ENCODE results near the gene ZRSR2. TPM values are rescaled to one million over a fixed set of nuclear protein-coding genes. Genes with fewer than 3 reads are reported as not detected.

Gene ZRSR2
- total RNA-seq, 1 donor from 2014 or later = 6.0 TPM

- Histone ChIP-seq H3K27me3 (ENCODE audit: control insufficient read depth, insufficient read depth, low read length) (peaks cover 2% of the 10 kb centered on the region), H3K4me3 (ENCODE audit: low read depth, low read length) (no peak overlapping the region), H3K36me3 (ENCODE audit: control insufficient read depth, insufficient read depth, low read length) (no peaks in the 10 kb centered on the region)
- no peak for TF ChIP-seq CTCF (IDR thresholded peaks at IDR 0.05; ENCODE audit: insufficient read depth, low read length, poor library complexity, severe bottlenecking)
- DNase-seq (ENCODE audit: low read depth) = no peak
These were observed 80.0 kb downstream of the ZRSR2 start for GRCh38 chrX:15870310-15870709.

Other genes starting within 250 kb of the ZRSR2 start
- 0.14 TPM in 1 of 2 replicates, not detected in the other for gene ACE2, start 189.5 kb upstream of the ZRSR2 start, total RNA-seq
- gene CLTRN, start 125.7 kb upstream of the ZRSR2 start, total RNA-seq = 0.50 and 2.0 TPM in 2 replicates
- 6.1 and 8.4 TPM in 2 replicates for gene CA5B, start 52.2 kb upstream of the ZRSR2 start, total RNA-seq
- gene AP1S2, start 64.3 kb downstream of the ZRSR2 start, total RNA-seq = 46.0 and 50.0 TPM in 2 replicates